Measurements from ENCODE around the gene SNTB2. TPM values are rescaled to one million over a fixed set of nuclear protein-coding genes. Genes with fewer than 3 reads are reported as not detected.

Gene SNTB2
- total and polyA plus RNA-seq, 7 experiments from 2014 or later, result 3.0 to 16.4 (median 11.2) TPM

DNA sequence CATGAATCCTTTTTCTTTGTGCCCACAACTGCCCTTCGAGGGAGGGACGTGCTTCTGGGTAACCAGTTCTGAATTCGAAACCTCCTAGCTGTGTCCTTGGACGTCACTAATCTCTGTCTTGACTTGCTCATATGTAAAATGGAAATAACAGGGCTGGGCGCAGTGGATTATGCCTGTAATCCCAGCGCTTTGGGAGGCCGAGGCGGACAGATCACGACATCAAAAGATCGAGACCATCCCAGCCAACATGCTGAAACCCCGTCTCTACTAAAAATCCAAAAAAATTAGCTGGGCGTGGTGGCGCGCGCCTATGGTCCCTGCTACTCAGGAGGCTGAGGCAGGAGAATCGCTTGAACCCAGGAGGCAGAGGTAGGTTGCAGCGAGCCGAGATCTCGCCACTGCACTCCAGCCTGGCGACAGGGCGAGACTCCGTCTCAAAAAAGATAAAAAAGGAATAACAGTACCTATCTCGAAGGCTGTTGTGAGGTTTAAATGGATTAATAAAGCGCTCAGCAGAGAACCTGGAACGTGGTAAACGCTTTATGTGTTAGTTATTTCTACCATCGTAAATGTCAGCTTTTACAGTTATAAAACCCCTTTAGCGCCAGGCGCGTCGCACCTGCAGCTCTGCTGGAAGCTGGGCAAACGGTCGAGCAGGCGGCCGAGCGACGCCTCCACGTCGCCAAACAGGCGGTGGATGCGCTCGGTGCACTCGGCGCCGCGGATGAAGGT, 151.8 kb downstream of the SNTB2 start:
- no peaks in the 10 kb centered on the region for H3K9me3 Mint-ChIP-seq
- ChIA-PET CTCF (interaction anchor here (0.6 to 1.2 kb wide), 2 partner anchors 12 to 90 kb away, joined by 3 to 5 read pairs; no protein-coding TSS in a partner anchor), POLR2A (interaction anchor here (0.6 to 5.1 kb wide), 12 partner anchors 9 to 951 kb away, joined by 3 to 46 read pairs (median 4); partner anchors contain the start of genes AARS1, PDF, TERF2 and TMED6)
- peaks cover 17 to 57% (median 18%) of the 10 kb centered on the region in 3 experiments for H3K36me3 ChIP-seq (ENCODE audit: control insufficient read depth in 2 of 3, insufficient read depth in 3 of 3, low read length in 3 of 3)
- peaks cover 20 to 25% of the 10 kb centered on the region in 2 donors for H3K4me1 ChIP-seq (ENCODE audit: control insufficient read depth in 2 of 2, insufficient read depth in 2 of 2, low read length in 2 of 2)
- peak overlapping the region; percentile 92 to 99 (median 98) for H3K27ac Mint-ChIP-seq
- H3K27me3 Mint-ChIP-seq, result no peaks in the 10 kb centered on the region
- peaks cover 36 to 77% (median 55%) of the 10 kb centered on the region in 7 donors for H3K4me1 Mint-ChIP-seq
- intact Hi-C loops (cut with micrococcal nuclease), result loop anchor here (1.0 to 10.0 kb wide), 13 partner anchors 8 to 1254 kb away; partner anchors contain the start of genes CYB5B (in 2 of the 2), PDF (in 2 of the 2), VPS4A (in 2 of the 2) and CHTF8 (in 1 of the 2)
- ATAC-seq (no peak), DNase-seq (peak in 1 of 9 donors; percentile 66)
- H3K4me3 Mint-ChIP-seq, result peak overlapping the region; percentile 97 to 100 (median 99)
- no peaks in the 10 kb centered on the region for H3K27me3 ChIP-seq (ENCODE audit: control insufficient read depth in 2 of 2, insufficient read depth in 2 of 2, low read length in 2 of 2)
- H3K36me3 Mint-ChIP-seq, result peaks cover 9 to 39% (median 26%) of the 10 kb centered on the region in 5 donors
- H3K4me3 ChIP-seq (ENCODE audit: low read length), result peak overlapping the region; percentile 80
- no peaks in the 10 kb centered on the region for H3K9me3 ChIP-seq (ENCODE audit: control insufficient read depth in 2 of 3, low read length in 3 of 3)
- H3K27ac ChIP-seq (ENCODE audit: low read depth, low read length), result peak overlapping the region; percentile 86

DNA sequence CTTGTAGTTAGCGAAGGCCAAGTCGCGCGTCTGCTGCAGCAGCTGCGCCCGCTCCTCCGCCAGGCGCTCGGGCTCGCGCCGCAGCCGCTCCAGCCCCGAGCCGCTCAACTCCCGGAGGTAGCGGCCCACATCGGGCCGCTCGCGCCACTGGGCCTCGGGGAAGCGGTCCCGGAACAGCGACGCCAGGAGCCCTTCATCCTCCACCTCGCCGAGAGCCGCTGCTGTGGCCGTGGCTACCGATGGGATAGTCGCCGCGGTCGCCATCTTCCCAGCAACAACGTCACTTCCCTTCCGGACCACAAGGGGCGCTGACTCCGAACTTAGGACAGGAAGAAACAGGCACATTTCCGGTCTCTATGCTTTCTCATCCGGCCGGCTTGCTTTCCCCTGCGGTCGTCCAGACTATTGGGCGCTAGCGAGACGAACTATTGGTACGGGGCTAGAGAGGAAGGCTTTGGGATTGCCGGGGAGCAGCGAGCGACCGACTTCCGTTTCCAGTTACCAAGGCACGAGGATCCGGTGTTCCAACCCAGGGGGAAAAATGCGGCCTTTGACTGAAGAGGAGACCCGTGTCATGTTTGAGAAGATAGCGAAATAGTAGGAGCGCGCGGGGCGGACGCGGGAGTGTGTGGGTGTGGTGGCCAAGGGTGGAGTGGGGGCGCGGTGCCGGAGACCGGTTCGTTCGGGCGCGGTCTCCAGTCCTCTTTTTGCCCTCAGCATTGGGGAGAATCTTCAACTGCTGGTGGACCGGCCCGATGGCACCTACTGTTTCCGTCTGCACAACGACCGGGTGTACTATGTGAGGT, 152.5 kb downstream of the SNTB2 start, which contains the start of the genes COG8 and NIP7:
TSS of gene COG8 (minus strand) at position 276 of the 806 bp plus-strand sequence. CDS start at position 264, 12 bp downstream.
TSS of gene NIP7 (plus strand) at position 484 of the 806 bp plus-strand sequence. CDS start at position 542, 58 bp downstream.
- H3K9me3 Mint-ChIP-seq, result no peaks in the 10 kb centered on the region
- intact Hi-C loops (cut with micrococcal nuclease), result loop anchor here (1.0 to 10.0 kb wide), 13 partner anchors 9 to 1255 kb away; partner anchors contain the start of genes CYB5B (in 2 of the 2), PDF (in 2 of the 2), VPS4A (in 2 of the 2) and CHTF8 (in 1 of the 2)
- peak; percentile 95 for ATAC-seq
- DNase-seq, result peak; percentile 78 to 91 (median 90)
- Histone ChIP-seq H3K4me3 (ENCODE audit: low read length) (peak within 1 kb of the TSS; percentile 80), H3K36me3 (ENCODE audit: control insufficient read depth in 2 of 3, insufficient read depth in 3 of 3, low read length in 3 of 3) (peaks cover 11 to 55% (median 13%) of the 10 kb centered on the region in 3 experiments), H3K27ac (ENCODE audit: low read depth, low read length) (peak within 1 kb of the TSS; percentile 86), H3K4me1 (ENCODE audit: control insufficient read depth in 2 of 2, insufficient read depth in 2 of 2, low read length in 2 of 2) (peaks cover 20 to 25% of the 10 kb centered on the region in 2 donors), H3K27me3 (ENCODE audit: control insufficient read depth in 2 of 2, insufficient read depth in 2 of 2, low read length in 2 of 2) (no peaks in the 10 kb centered on the region), H3K9me3 (ENCODE audit: control insufficient read depth in 2 of 3, low read length in 3 of 3) (no peaks in the 10 kb centered on the region)
- H3K4me1 Mint-ChIP-seq, result peaks cover 31 to 70% (median 49%) of the 10 kb centered on the region in 7 donors
- ChIA-PET CTCF (interaction anchor here (2.5 kb wide), 1 partner anchor 9 kb away, joined by 13 read pairs; the partner anchor contains the start of gene PDF), POLR2A (interaction anchor here (0.6 to 5.1 kb wide), 13 partner anchors 10 to 950 kb away, joined by 3 to 46 read pairs (median 4); partner anchors contain the start of genes AARS1, PDF, TERF2 and VPS4A)
- H3K36me3 Mint-ChIP-seq, result peaks cover 9 to 34% (median 20%) of the 10 kb centered on the region in 5 donors
- H3K27ac Mint-ChIP-seq, result peak within 1 kb of the TSS; percentile 95 to 99 (median 98)
- H3K4me3 Mint-ChIP-seq, result peak within 1 kb of the TSS; percentile 97 to 100 (median 99)
- no peaks in the 10 kb centered on the region for H3K27me3 Mint-ChIP-seq

DNA sequence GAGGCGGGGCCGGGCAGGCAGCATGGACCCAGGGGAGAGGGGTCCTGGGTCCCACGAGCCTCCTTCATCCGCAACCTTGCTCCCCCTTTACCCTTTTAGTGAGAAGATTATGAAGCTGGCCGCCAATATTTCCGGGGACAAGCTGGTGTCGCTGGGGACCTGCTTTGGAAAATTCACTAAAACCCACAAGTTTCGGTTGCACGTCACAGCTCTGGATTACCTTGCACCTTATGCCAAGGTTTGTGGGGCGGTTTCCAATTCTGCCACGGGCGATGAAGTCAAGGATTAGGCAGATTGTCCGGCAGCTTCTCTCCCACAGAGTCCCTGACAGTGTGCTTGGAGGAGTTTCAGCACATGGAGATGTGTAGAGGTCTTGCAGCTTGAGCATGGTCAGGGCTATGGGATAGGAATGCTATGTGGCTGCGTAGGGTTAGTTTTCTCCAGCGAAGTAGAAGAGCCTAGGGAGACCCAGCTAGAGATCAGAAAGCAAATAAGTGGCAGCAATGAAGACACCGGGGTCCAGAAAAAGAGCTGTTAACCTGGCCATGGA, 153.2 kb downstream of the SNTB2 start:
- DNase-seq, result peak in 2 of 9 donors; percentile 8 to 20
- H3K9me3 ChIP-seq (ENCODE audit: control insufficient read depth in 2 of 3, low read length in 3 of 3), result no peaks in the 10 kb centered on the region
- Mint-ChIP-seq H3K27me3 (no peaks in the 10 kb centered on the region), H3K27ac (peak overlapping the region; percentile 95 to 99 (median 98)), H3K4me3 (peak overlapping the region; percentile 97 to 100 (median 99)), H3K36me3 (peaks cover 5 to 29% (median 20%) of the 10 kb centered on the region in 5 donors), H3K4me1 (peaks cover 31 to 63% (median 49%) of the 10 kb centered on the region in 7 donors), H3K9me3 (no peaks in the 10 kb centered on the region)
- H3K4me1 ChIP-seq (ENCODE audit: control insufficient read depth in 2 of 2, insufficient read depth in 2 of 2, low read length in 2 of 2), result peaks cover 20 to 25% of the 10 kb centered on the region in 2 donors
- H3K27me3 ChIP-seq (ENCODE audit: control insufficient read depth in 2 of 2, insufficient read depth in 2 of 2, low read length in 2 of 2), result no peaks in the 10 kb centered on the region
- peak overlapping the region; percentile 80 for H3K4me3 ChIP-seq (ENCODE audit: low read length)
- ChIA-PET CTCF (interaction anchor here (0.6 to 2.5 kb wide), 3 partner anchors 10 to 781 kb away, joined by 3 to 13 read pairs (median 4); partner anchors contain the start of gene PDF), POLR2A (interaction anchor here (0.7 to 5.1 kb wide), 11 partner anchors 10 to 224 kb away, joined by 3 to 46 read pairs (median 4); partner anchors contain the start of genes PDF and VPS4A)
- no peak for ATAC-seq
- H3K36me3 ChIP-seq (ENCODE audit: control insufficient read depth in 2 of 3, insufficient read depth in 3 of 3, low read length in 3 of 3), result peaks cover 8 to 48% (median 8%) of the 10 kb centered on the region in 3 experiments
- H3K27ac ChIP-seq (ENCODE audit: low read depth, low read length), result peak overlapping the region; percentile 86
- intact Hi-C loops (cut with micrococcal nuclease), result no loop called here

DNA sequence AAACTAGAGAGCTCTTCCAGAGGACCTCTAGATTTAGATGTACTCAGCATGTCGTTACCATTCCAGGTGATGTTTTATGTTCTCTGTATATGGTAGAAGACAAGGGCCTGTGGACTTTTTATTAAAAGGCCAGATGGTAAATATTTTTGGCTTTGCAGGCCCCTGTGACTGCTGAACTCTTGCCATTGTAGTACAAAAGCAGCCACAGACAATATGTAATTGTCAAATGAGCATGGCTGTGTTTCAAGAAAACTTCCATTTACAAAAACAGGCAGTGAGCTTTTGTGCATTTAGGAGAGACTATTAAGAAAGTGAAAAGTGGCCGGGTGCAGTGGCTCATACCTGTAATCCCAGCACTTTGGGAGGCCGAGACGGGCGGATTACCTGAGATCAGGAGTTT, 157.2 kb downstream of the SNTB2 start:
- intact Hi-C loops (cut with micrococcal nuclease), result no loop called here
- no peak overlapping the region for H3K27ac Mint-ChIP-seq
- Histone ChIP-seq H3K36me3 (ENCODE audit: control insufficient read depth in 2 of 3, insufficient read depth in 3 of 3, low read length in 3 of 3) (peaks cover 0 to 35% (median 6%) of the 10 kb centered on the region in 3 experiments), H3K27me3 (ENCODE audit: control insufficient read depth in 2 of 2, insufficient read depth in 2 of 2, low read length in 2 of 2) (no peaks in the 10 kb centered on the region), H3K4me1 (ENCODE audit: control insufficient read depth in 2 of 2, insufficient read depth in 2 of 2, low read length in 2 of 2) (peaks cover 11 to 15% of the 10 kb centered on the region in 2 donors), H3K4me3 (ENCODE audit: low read length) (no peak overlapping the region), H3K9me3 (ENCODE audit: control insufficient read depth in 2 of 3, low read length in 3 of 3) (no peaks in the 10 kb centered on the region), H3K27ac (ENCODE audit: low read depth, low read length) (no peak overlapping the region)
- no peaks in the 10 kb centered on the region for H3K27me3 Mint-ChIP-seq
- CTCF ChIA-PET, result interaction anchor here (0.7 kb wide), 1 partner anchor 9 kb away, joined by 3 read pairs; no protein-coding TSS in a partner anchor
- no peaks in the 10 kb centered on the region for H3K9me3 Mint-ChIP-seq
- no peak overlapping the region for H3K4me3 Mint-ChIP-seq
- ATAC-seq, result no peak
- peaks cover 14 to 35% (median 25%) of the 10 kb centered on the region in 7 donors for H3K4me1 Mint-ChIP-seq
- POLR2A ChIA-PET, result no interaction called here
- no peak for DNase-seq
- peaks cover 7 to 31% (median 10%) of the 10 kb centered on the region in 5 donors for H3K36me3 Mint-ChIP-seq

DNA sequence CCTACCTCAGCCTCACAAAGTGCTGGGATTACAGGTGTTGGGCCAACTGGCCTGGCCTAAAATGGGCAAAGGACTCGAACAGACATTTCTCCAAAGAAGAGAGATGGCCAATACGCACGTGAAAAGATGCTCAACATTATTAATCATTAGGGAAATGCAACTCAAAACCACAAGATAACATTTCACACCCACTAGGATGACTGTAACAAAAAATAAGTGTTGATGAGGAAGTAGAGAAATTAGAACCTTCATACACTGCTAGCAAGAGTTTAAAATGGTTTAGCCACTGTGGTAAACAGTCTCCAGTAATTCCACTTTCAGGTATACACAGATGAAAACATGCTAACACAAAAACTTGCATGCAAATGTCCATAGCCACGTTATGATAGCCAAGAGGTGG, 159.0 kb downstream of the SNTB2 start:
- Histone ChIP-seq H3K36me3 (ENCODE audit: control insufficient read depth in 2 of 3, insufficient read depth in 3 of 3, low read length in 3 of 3) (peaks cover 0 to 37% (median 6%) of the 10 kb centered on the region in 3 experiments), H3K27ac (ENCODE audit: low read depth, low read length) (no peak overlapping the region), H3K27me3 (ENCODE audit: control insufficient read depth in 2 of 2, insufficient read depth in 2 of 2, low read length in 2 of 2) (no peaks in the 10 kb centered on the region), H3K9me3 (ENCODE audit: control insufficient read depth in 2 of 3, low read length in 3 of 3) (no peaks in the 10 kb centered on the region), H3K4me1 (ENCODE audit: control insufficient read depth in 2 of 2, insufficient read depth in 2 of 2, low read length in 2 of 2) (peaks cover 2 to 5% of the 10 kb centered on the region in 2 donors), H3K4me3 (ENCODE audit: low read length) (no peak overlapping the region)
- Mint-ChIP-seq H3K4me1 (peaks cover 0 to 18% (median 13%) of the 10 kb centered on the region in 7 donors), H3K4me3 (no peak overlapping the region), H3K9me3 (no peaks in the 10 kb centered on the region), H3K27me3 (no peaks in the 10 kb centered on the region), H3K27ac (no peak overlapping the region), H3K36me3 (peaks cover 0 to 26% (median 5%) of the 10 kb centered on the region in 5 donors)
- POLR2A ChIA-PET, result no interaction called here
- intact Hi-C loops (cut with micrococcal nuclease), result no loop called here
- CTCF ChIA-PET, result no interaction called here
- ATAC-seq (peak; percentile 73), DNase-seq (no peak)

Data from naive thymus-derived CD4-positive, alpha-beta T cell (primary cell).